Karpas-422 (cell line): ENCODE data around the gene STARD3NL. TPM values are rescaled to one million over a fixed set of nuclear protein-coding genes. Genes with fewer than 3 reads are reported as not detected.

Source experiments
- DNase-seq: peaks from one replicate; pipeline ENCODE4 v3.0.0-alpha.2; 2015
- H2AFZ ChIP-seq: fragments of 200-600 bp; sonication (generic); 2 replicates; pipeline ENCODE4 v1.6.1; 2014; ENCODE audit warnings: antibody characterized with exemption, low read length, mixed read lengths
- H3K27ac ChIP-seq: fragments of 200-600 bp; sonication (generic); 2 replicates; pipeline ENCODE4 v1.5.1; 2014; ENCODE audit warnings: mild to moderate bottlenecking, low read length, moderate library complexity
- H3K27me3 ChIP-seq: fragments of 200-600 bp; sonication (generic); 2 replicates; pipeline ENCODE4 v1.6.1; 2014; ENCODE audit warnings: low read length, mixed read lengths
- H3K36me3 ChIP-seq: fragments of 200-600 bp; sonication (generic); 2 replicates; pipeline ENCODE4 v1.6.1; 2014; ENCODE audit warnings: low read length, mixed read lengths; ENCODE audit not compliant: insufficient read depth
- H3K4me1 ChIP-seq: fragments of 200-600 bp; sonication (generic); 2 replicates; pipeline ENCODE4 v1.6.1; 2014; ENCODE audit warnings: mild to moderate bottlenecking, low read length, mixed read lengths
- H3K4me2 ChIP-seq: fragments of 200-600 bp; sonication (generic); 2 replicates; pipeline ENCODE4 v1.6.1; 2014; ENCODE audit warnings: low read length, low read depth, mild to moderate bottlenecking; ENCODE audit not compliant: poor library complexity, severe bottlenecking
- H3K4me3 ChIP-seq: fragments of 200-600 bp; sonication (generic); 2 replicates; pipeline ENCODE4 v1.5.1; 2014; ENCODE audit warnings: mild to moderate bottlenecking, antibody characterized with exemption, low read length, mixed read lengths
- H3K79me2 ChIP-seq: fragments of 200-600 bp; sonication (generic); 2 replicates; pipeline ENCODE4 v1.6.1; 2014; ENCODE audit warnings: mild to moderate bottlenecking, low read length, mixed read lengths
- H3K9ac ChIP-seq: fragments of 200-600 bp; sonication (generic); 2 replicates; pipeline ENCODE4 v1.6.0; 2014; ENCODE audit warnings: low read length
- H3K9me2 ChIP-seq: fragments of 200-600 bp; sonication (generic), shearing (Covaris generic); replicated peaks from 2 replicates; pipeline ENCODE4 v1.6.0; 2014; ENCODE audit warnings: mild to moderate bottlenecking, low read length, moderate library complexity; ENCODE audit not compliant: insufficient read depth
- H3K9me3 ChIP-seq: fragments of 300-700, 200-600 bp; sonication (generic); 2 replicates; pipeline ENCODE4 v1.6.1; 2014; ENCODE audit warnings: low read length, mixed read lengths
- H4K20me1 ChIP-seq: fragments of 200-600 bp; sonication (generic); 2 replicates; pipeline ENCODE4 v1.6.1; 2014; ENCODE audit warnings: mild to moderate bottlenecking, antibody characterized with exemption, low read length, low read depth; ENCODE audit not compliant: insufficient read depth
- total RNA-seq: library from RNA; depleted of rRNA; stranded (reverse); fragments of >200 nt; shearing (Covaris generic); gene quantifications from 2 replicates; pipeline ENCODE4 v1.2.3, GENCODE V29; 2014; ENCODE audit warnings: low replicate concordance

The STARD3NL gene
- total RNA-seq, 1 experiment from 2014 or later = 50.4 TPM

- H3K36me3 ChIP-seq = no peaks in the 10 kb centered on the region
- no peak overlapping the region for H3K27ac ChIP-seq
- H3K79me2 ChIP-seq = peaks cover 85% of the 10 kb centered on the region
- H3K9ac ChIP-seq = no peak overlapping the region
- H3K4me1 ChIP-seq = peaks cover 48% of the 10 kb centered on the region
- H2AFZ ChIP-seq = no peak overlapping the region
- no peak for DNase-seq
- H3K4me3 ChIP-seq = no peak overlapping the region
- H3K9me3 ChIP-seq = no peaks in the 10 kb centered on the region
- no peak overlapping the region for H3K4me2 ChIP-seq
- H3K9me2 ChIP-seq = no peaks in the 10 kb centered on the region
- H4K20me1 ChIP-seq = no peaks in the 10 kb centered on the region; the same call in 1 of the 2 replicates
- H3K27me3 ChIP-seq = no peaks in the 10 kb centered on the region
Observed at GRCh38 chr7:38186593-38187314, 8.7 kb downstream of the STARD3NL start.

- Histone ChIP-seq H3K4me2 (no peak overlapping the region), H3K9me2 (no peaks in the 10 kb centered on the region), H3K27ac (no peak overlapping the region), H3K4me3 (no peak overlapping the region), H3K4me1 (peaks cover 48% of the 10 kb centered on the region), H3K79me2 (peaks cover 88% of the 10 kb centered on the region), H2AFZ (no peak overlapping the region), H3K9me3 (no peaks in the 10 kb centered on the region), H4K20me1 (no peaks in the 10 kb centered on the region; the same call in 1 of the 2 replicates), H3K36me3 (no peaks in the 10 kb centered on the region), H3K27me3 (no peaks in the 10 kb centered on the region), H3K9ac (no peak overlapping the region)
- DNase-seq = no peak
Observed at GRCh38 chr7:38187794-38188440, 9.9 kb downstream of the STARD3NL start.

GRCh38 chr7:38189231-38189938 is 11.3 kb downstream of the STARD3NL start:
- H3K27ac ChIP-seq = no peak overlapping the region
- DNase-seq = no peak
- no peak overlapping the region for H3K9ac ChIP-seq
- no peaks in the 10 kb centered on the region; the same call in 1 of the 2 replicates for H4K20me1 ChIP-seq
- H3K4me2 ChIP-seq = peak overlapping the region; percentile 35
- H2AFZ ChIP-seq = no peak overlapping the region
- H3K27me3 ChIP-seq = no peaks in the 10 kb centered on the region
- H3K4me3 ChIP-seq = no peak overlapping the region
- H3K9me2 ChIP-seq = no peaks in the 10 kb centered on the region
- H3K4me1 ChIP-seq = peaks cover 48% of the 10 kb centered on the region
- peaks cover 87% of the 10 kb centered on the region for H3K79me2 ChIP-seq
- no peaks in the 10 kb centered on the region for H3K36me3 ChIP-seq
- no peaks in the 10 kb centered on the region for H3K9me3 ChIP-seq

- peaks cover 87% of the 10 kb centered on the region for H3K79me2 ChIP-seq
- H3K36me3 ChIP-seq = no peaks in the 10 kb centered on the region
- no peaks in the 10 kb centered on the region for H3K9me2 ChIP-seq
- no peak overlapping the region for H3K9ac ChIP-seq
- no peak overlapping the region for H2AFZ ChIP-seq
- H4K20me1 ChIP-seq = no peaks in the 10 kb centered on the region; the same call in 1 of the 2 replicates
- no peak overlapping the region for H3K4me3 ChIP-seq
- no peak for DNase-seq
- H3K27ac ChIP-seq = no peak overlapping the region
- no peaks in the 10 kb centered on the region for H3K27me3 ChIP-seq
- no peaks in the 10 kb centered on the region for H3K9me3 ChIP-seq
- H3K4me2 ChIP-seq = no peak overlapping the region
- H3K4me1 ChIP-seq = peaks cover 45% of the 10 kb centered on the region
Observed at GRCh38 chr7:38190011-38190410, 12.0 kb downstream of the STARD3NL start.

GRCh38 chr7:38191791-38192190 is 13.7 kb downstream of the STARD3NL start:
- Histone ChIP-seq H3K4me2 (no peak overlapping the region), H3K4me3 (no peak overlapping the region), H2AFZ (no peak overlapping the region), H3K9me2 (no peaks in the 10 kb centered on the region), H3K9ac (no peak overlapping the region), H4K20me1 (no peaks in the 10 kb centered on the region; the same call in 1 of the 2 replicates), H3K36me3 (no peaks in the 10 kb centered on the region), H3K4me1 (peaks cover 28% of the 10 kb centered on the region), H3K79me2 (peaks cover 87% of the 10 kb centered on the region), H3K27ac (no peak overlapping the region), H3K9me3 (no peaks in the 10 kb centered on the region), H3K27me3 (no peaks in the 10 kb centered on the region)
- no peak for DNase-seq

- H3K4me1 ChIP-seq = peaks cover 26% of the 10 kb centered on the region
- no peak overlapping the region for H3K4me3 ChIP-seq
- no peak overlapping the region for H3K27ac ChIP-seq
- H2AFZ ChIP-seq = no peak overlapping the region
- H3K9me3 ChIP-seq = no peaks in the 10 kb centered on the region
- H3K4me2 ChIP-seq = no peak overlapping the region
- H3K79me2 ChIP-seq = peaks cover 86% of the 10 kb centered on the region
- H3K9ac ChIP-seq = no peak overlapping the region
- DNase-seq = no peak
- H3K27me3 ChIP-seq = no peaks in the 10 kb centered on the region
- no peaks in the 10 kb centered on the region for H3K9me2 ChIP-seq
- no peaks in the 10 kb centered on the region for H4K20me1 ChIP-seq
- no peaks in the 10 kb centered on the region for H3K36me3 ChIP-seq
Observed at GRCh38 chr7:38192327-38192726, 14.3 kb downstream of the STARD3NL start.

- H3K9me3 ChIP-seq = no peaks in the 10 kb centered on the region
- H2AFZ ChIP-seq = no peak overlapping the region
- no peaks in the 10 kb centered on the region for H4K20me1 ChIP-seq
- no peak overlapping the region for H3K4me2 ChIP-seq
- no peaks in the 10 kb centered on the region for H3K36me3 ChIP-seq
- H3K79me2 ChIP-seq = peaks cover 88% of the 10 kb centered on the region
- no peaks in the 10 kb centered on the region for H3K9me2 ChIP-seq
- no peak for DNase-seq
- no peak overlapping the region for H3K27ac ChIP-seq
- no peak overlapping the region for H3K9ac ChIP-seq
- H3K27me3 ChIP-seq = no peaks in the 10 kb centered on the region
- H3K4me1 ChIP-seq = no peaks in the 10 kb centered on the region
- no peak overlapping the region for H3K4me3 ChIP-seq
Observed at GRCh38 chr7:38195804-38196595, 18.0 kb downstream of the STARD3NL start.
